WTC11 (cell line): ENCODE data around the gene VIT.

Experiments used
- CREB1 ChIP-seq: sonication (generic); formaldehyde crosslinking; IDR thresholded peaks from 2 replicates; pipeline ENCODE4 v1.8.0; 2023; ENCODE audit warnings: mild to moderate bottlenecking, missing genetic modification reagents
- CTCF ChIP-seq: fragments of 200-600 bp; IDR thresholded peaks from 2 replicates; pipeline ENCODE4 v1.8.0; 2022; ENCODE audit warnings: antibody characterized with exemption
- MAX ChIP-seq: sonication (generic); formaldehyde crosslinking; IDR thresholded peaks from 2 replicates; pipeline ENCODE4 v1.8.0; 2022; ENCODE audit warnings: mild to moderate bottlenecking, missing genetic modification reagents
- NFYB ChIP-seq: sonication (generic); formaldehyde crosslinking; conservative IDR thresholded peaks from 2 replicates; pipeline ENCODE4 v1.8.0; 2022; ENCODE audit warnings: low read depth, missing genetic modification reagents
- SP1 ChIP-seq: sonication (generic); formaldehyde crosslinking; conservative IDR thresholded peaks from 2 replicates; pipeline ENCODE4 v1.8.1; 2022; ENCODE audit warnings: missing genetic modification reagents
- TEAD1 ChIP-seq: sonication (generic); formaldehyde crosslinking; IDR thresholded peaks from 2 replicates; pipeline ENCODE4 v1.8.0; 2022; ENCODE audit warnings: mild to moderate bottlenecking, missing genetic modification reagents
- USF2 ChIP-seq: sonication (generic); formaldehyde crosslinking; IDR thresholded peaks from 2 replicates; pipeline ENCODE4 v1.8.1; 2023; ENCODE audit warnings: mild to moderate bottlenecking, missing genetic modification reagents, moderate library complexity
- ZNF263 ChIP-seq: sonication (generic); formaldehyde crosslinking; IDR thresholded peaks from 2 replicates; pipeline ENCODE4 v1.8.1; 2022; ENCODE audit warnings: low read depth, mild to moderate bottlenecking, moderate library complexity, missing genetic modification reagents

GRCh38 chr2:36704475-36705150 is 8.1 kb downstream of the VIT start:
- TF ChIP-seq CTCF (no peak), CREB1 (no peak), SP1 (CRISPR knock-in tag) (no peak), USF2 (no peak), NFYB (no peak), TEAD1 (no peak), ZNF263 (CRISPR knock-in tag) (no peak), MAX (CRISPR knock-in tag) (no peak)
